OCI-LY1 (cell line): Measurements from ENCODE around the gene PCP4.

Source experiments
- H2AFZ ChIP-seq: fragments of 200-600 bp; sonication (generic), shearing (Covaris generic); 2 replicates; pipeline ENCODE4 v1.6.0; 2014; ENCODE audit warnings: antibody characterized with exemption, mild to moderate bottlenecking, low read length
- H3F3A ChIP-seq: fragments of 200-600 bp; sonication (generic), shearing (Covaris generic); 2 replicates; pipeline ENCODE4 v1.6.0; 2014; ENCODE audit warnings: mild to moderate bottlenecking, antibody characterized with exemption, low read length, moderate library complexity; ENCODE audit not compliant: insufficient read depth
- H3K27ac ChIP-seq: fragments of 200-600 bp; sonication (generic); 2 replicates; pipeline ENCODE4 v1.5.1; 2014; ENCODE audit warnings: low read length, mixed run types, mild to moderate bottlenecking, low read depth; ENCODE audit not compliant: poor library complexity, severe bottlenecking
- H3K27me3 ChIP-seq: fragments of 200-600 bp; sonication (generic); 2 replicates; pipeline ENCODE4 v1.6.0; 2014; ENCODE audit warnings: antibody characterized with exemption, mild to moderate bottlenecking, low read length, moderate library complexity; ENCODE audit not compliant: insufficient read depth
- H3K36me3 ChIP-seq: fragments of 200-600 bp; sonication (generic); 2 replicates; pipeline ENCODE4 v1.6.1; 2014; ENCODE audit warnings: mild to moderate bottlenecking, antibody characterized with exemption, low read length, moderate library complexity, mixed read lengths; ENCODE audit not compliant: insufficient read depth
- H3K4me1 ChIP-seq: fragments of 200-600 bp; sonication (generic); 2 replicates; pipeline ENCODE4 v1.5.1; 2014; ENCODE audit warnings: mild to moderate bottlenecking, low read length, moderate library complexity; ENCODE audit not compliant: insufficient read depth, severe bottlenecking
- H3K4me2 ChIP-seq: fragments of 200-600 bp; sonication (generic), shearing (Covaris generic); 2 replicates; pipeline ENCODE4 v1.6.1; 2014; ENCODE audit warnings: low read length
- H3K4me3 ChIP-seq: fragments of 200-600 bp; sonication (generic); 2 replicates; pipeline ENCODE4 v1.5.1; 2014; ENCODE audit warnings: low read length, low read depth, mild to moderate bottlenecking, mixed read lengths; ENCODE audit not compliant: poor library complexity, severe bottlenecking
- H3K79me2 ChIP-seq: fragments of 200-600 bp; shearing (Covaris generic); 2 replicates; pipeline ENCODE4 v1.6.1; 2016; ENCODE audit warnings: mixed run types, low read length, mixed read lengths; ENCODE audit not compliant: insufficient read depth
- H3K9ac ChIP-seq: fragments of 200-600 bp; sonication (generic), shearing (Covaris generic); 2 replicates; pipeline ENCODE4 v1.6.1; 2014; ENCODE audit warnings: mild to moderate bottlenecking, low read length, mixed read lengths
- H3K9me2 ChIP-seq: fragments of 200-600 bp; sonication (generic), shearing (Covaris generic); 2 replicates; pipeline ENCODE4 v1.6.1; 2014; ENCODE audit warnings: low read depth, mild to moderate bottlenecking, low read length, mixed read lengths
- H3K9me3 ChIP-seq: fragments of 200-600 bp; shearing (Covaris generic); 2 replicates; pipeline ENCODE4 v1.6.1; 2014; ENCODE audit warnings: low read length, mixed read lengths
- H4K20me1 ChIP-seq: fragments of 200-600 bp; sonication (generic), shearing (Covaris generic); 2 replicates; pipeline ENCODE4 v1.6.0; 2016; ENCODE audit warnings: mild to moderate bottlenecking, low read length; ENCODE audit not compliant: insufficient read depth
- EZH2 ChIP-seq: fragments of 200-600 bp; sonication (generic), shearing (Covaris generic); IDR thresholded peaks from 2 replicates; pipeline ENCODE4 v1.8.0; 2017; ENCODE audit warnings: borderline replicate concordance, mixed run types, mild to moderate bottlenecking, antibody characterized with exemption, low read length, moderate library complexity, mixed read lengths
- TF ChIP-seq, protein P1 (sequence below): fragments of 200-600 bp; sonication (generic), shearing (Covaris generic); IDR thresholded peaks from 2 replicates; pipeline ENCODE4 v1.5.1; 2017; ENCODE audit warnings: mild to moderate bottlenecking, antibody characterized with exemption, low read length, moderate library complexity, mixed read lengths

The PCP4 gene

DNA sequence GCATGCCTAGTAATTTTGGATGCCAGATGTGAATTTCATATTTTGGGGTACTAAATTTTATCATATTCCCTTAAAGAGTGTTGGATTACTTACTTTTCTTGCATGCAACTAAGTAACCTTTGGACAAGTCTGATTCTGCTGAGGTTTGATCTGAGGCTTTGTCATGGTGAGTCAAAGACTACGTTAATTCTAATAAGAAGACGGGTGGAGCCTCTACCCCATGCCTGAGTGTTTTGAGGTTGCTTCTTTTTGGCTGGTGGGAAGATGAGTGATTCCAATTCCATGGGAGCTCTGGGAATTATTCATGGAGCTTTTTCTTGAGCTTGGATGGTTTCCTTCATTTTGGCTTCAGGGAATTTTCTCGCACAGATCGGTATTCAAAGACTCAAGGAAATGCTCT is 11.6 kb upstream of the PCP4 start:
- Histone ChIP-seq H3K79me2 (no peaks in the 10 kb centered on the region), H3K9me2 (no peaks in the 10 kb centered on the region), H3K27me3 (no peaks in the 10 kb centered on the region), H2AFZ (no peak overlapping the region), H3K4me1 (no peaks in the 10 kb centered on the region), H3K9ac (no peak overlapping the region), H3K4me3 (no peak overlapping the region), H3K27ac (no peak overlapping the region), H3K36me3 (no peaks in the 10 kb centered on the region), H4K20me1 (no peaks in the 10 kb centered on the region), H3K9me3 (no peaks in the 10 kb centered on the region), H3F3A (no peaks in the 10 kb centered on the region), H3K4me2 (no peak overlapping the region)
- TF ChIP-seq, protein P1, sequence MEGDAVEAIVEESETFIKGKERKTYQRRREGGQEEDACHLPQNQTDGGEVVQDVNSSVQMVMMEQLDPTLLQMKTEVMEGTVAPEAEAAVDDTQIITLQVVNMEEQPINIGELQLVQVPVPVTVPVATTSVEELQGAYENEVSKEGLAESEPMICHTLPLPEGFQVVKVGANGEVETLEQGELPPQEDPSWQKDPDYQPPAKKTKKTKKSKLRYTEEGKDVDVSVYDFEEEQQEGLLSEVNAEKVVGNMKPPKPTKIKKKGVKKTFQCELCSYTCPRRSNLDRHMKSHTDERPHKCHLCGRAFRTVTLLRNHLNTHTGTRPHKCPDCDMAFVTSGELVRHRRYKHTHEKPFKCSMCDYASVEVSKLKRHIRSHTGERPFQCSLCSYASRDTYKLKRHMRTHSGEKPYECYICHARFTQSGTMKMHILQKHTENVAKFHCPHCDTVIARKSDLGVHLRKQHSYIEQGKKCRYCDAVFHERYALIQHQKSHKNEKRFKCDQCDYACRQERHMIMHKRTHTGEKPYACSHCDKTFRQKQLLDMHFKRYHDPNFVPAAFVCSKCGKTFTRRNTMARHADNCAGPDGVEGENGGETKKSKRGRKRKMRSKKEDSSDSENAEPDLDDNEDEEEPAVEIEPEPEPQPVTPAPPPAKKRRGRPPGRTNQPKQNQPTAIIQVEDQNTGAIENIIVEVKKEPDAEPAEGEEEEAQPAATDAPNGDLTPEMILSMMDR, result no peak
- TF ChIP-seq EZH2, result no peak

DNA sequence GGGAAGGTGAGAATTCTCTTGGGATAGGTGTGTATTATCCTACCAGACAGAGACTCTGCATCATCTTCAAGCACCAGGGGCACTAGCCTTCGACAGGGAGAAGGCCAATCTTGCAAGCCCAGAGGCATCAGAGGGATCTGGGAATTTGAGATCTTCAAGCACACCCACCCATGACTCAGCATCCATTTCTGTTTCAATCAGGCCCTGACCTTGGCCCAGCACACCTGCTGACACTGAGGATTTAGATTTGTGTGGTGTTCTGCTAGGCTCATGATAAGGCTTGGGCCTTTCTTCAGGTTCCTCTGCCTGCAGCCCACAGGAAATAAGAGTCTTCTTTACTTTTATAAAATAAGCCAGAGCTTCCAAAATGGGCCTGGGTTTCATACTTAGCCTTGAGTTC is 6.6 kb upstream of the PCP4 start:
- TF ChIP-seq, protein P1, result no peak
- no peak for TF ChIP-seq EZH2
- H3K79me2 ChIP-seq, result no peaks in the 10 kb centered on the region

DNA sequence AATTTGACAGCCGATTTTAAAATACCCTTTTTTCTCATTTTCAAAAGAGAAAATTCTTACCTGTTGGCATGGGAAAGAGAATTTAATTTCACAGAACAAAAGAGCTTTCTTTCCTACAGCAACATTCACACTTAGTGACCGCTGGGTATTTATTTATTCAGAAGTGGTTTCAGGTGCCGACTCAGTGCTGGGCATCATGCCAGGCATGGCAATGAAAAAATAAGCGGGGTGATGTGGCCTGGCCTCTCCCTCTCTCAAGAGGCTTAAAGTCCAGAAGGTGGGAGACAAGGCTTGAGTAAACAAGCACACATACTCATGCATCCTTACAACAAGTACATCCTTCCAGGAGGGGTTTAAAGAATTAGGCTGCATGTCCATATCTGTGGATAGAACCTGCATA is 4.1 kb upstream of the PCP4 start:
- no peaks in the 10 kb centered on the region for H3K27me3 ChIP-seq
- no peak overlapping the region for H3K4me3 ChIP-seq

More for the DNA sequence above, 6.6 kb upstream of the PCP4 start:
- Histone ChIP-seq H3K9me2 (no peaks in the 10 kb centered on the region), H2AFZ (no peak overlapping the region), H3K36me3 (no peaks in the 10 kb centered on the region), H3K27me3 (no peaks in the 10 kb centered on the region), H3K9me3 (no peaks in the 10 kb centered on the region), H3K9ac (no peak overlapping the region), H3F3A (no peaks in the 10 kb centered on the region), H4K20me1 (no peaks in the 10 kb centered on the region), H3K4me3 (no peak overlapping the region), H3K27ac (no peak overlapping the region), H3K4me2 (no peak overlapping the region), H3K4me1 (no peaks in the 10 kb centered on the region)

More for the DNA sequence above, 4.1 kb upstream of the PCP4 start:
- TF ChIP-seq, protein P1, result no peak
- TF ChIP-seq EZH2, result no peak
- Histone ChIP-seq H3K79me2 (no peaks in the 10 kb centered on the region), H3F3A (no peaks in the 10 kb centered on the region), H3K4me1 (no peaks in the 10 kb centered on the region), H2AFZ (no peak overlapping the region), H3K9me3 (no peaks in the 10 kb centered on the region), H3K27ac (no peak overlapping the region), H4K20me1 (no peaks in the 10 kb centered on the region), H3K36me3 (no peaks in the 10 kb centered on the region), H3K9me2 (no peaks in the 10 kb centered on the region), H3K9ac (no peak overlapping the region), H3K4me2 (no peak overlapping the region)
